ENCODE results near the gene RNLS.

- TF ChIP-seq CTCF (IDR thresholded peaks at IDR 0.05) (no peak), NFYB (CRISPR knock-in tag; conservative IDR thresholded peaks at IDR 0.05; ENCODE audit: low read depth) (no peak), ZNF263 (CRISPR knock-in tag; IDR thresholded peaks at IDR 0.05; ENCODE audit: low read depth) (no peak), ATF6 (CRISPR knock-in tag; IDR thresholded peaks at IDR 0.05) (no peak), NR1H2 (CRISPR knock-in tag; IDR thresholded peaks at IDR 0.05) (no peak), MLX (CRISPR knock-in tag; IDR thresholded peaks at IDR 0.05) (no peak), EMX1 (CRISPR knock-in tag; IDR thresholded peaks at IDR 0.05) (no peak)
- TF ChIP-seq, protein P1, sequence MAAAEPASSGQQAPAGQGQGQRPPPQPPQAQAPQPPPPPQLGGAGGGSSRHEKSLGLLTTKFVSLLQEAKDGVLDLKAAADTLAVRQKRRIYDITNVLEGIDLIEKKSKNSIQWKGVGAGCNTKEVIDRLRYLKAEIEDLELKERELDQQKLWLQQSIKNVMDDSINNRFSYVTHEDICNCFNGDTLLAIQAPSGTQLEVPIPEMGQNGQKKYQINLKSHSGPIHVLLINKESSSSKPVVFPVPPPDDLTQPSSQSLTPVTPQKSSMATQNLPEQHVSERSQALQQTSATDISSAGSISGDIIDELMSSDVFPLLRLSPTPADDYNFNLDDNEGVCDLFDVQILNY (CRISPR knock-in tag; IDR thresholded peaks at IDR 0.05) = no peak
- TF ChIP-seq, protein P2, sequence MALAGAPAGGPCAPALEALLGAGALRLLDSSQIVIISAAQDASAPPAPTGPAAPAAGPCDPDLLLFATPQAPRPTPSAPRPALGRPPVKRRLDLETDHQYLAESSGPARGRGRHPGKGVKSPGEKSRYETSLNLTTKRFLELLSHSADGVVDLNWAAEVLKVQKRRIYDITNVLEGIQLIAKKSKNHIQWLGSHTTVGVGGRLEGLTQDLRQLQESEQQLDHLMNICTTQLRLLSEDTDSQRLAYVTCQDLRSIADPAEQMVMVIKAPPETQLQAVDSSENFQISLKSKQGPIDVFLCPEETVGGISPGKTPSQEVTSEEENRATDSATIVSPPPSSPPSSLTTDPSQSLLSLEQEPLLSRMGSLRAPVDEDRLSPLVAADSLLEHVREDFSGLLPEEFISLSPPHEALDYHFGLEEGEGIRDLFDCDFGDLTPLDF (CRISPR knock-in tag; IDR thresholded peaks at IDR 0.05) = no peak
- TF ChIP-seq, protein P3, sequence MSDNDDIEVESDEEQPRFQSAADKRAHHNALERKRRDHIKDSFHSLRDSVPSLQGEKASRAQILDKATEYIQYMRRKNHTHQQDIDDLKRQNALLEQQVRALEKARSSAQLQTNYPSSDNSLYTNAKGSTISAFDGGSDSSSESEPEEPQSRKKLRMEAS (CRISPR knock-in tag; IDR thresholded peaks at IDR 0.05) = no peak
These were observed 208.5 kb downstream of the RNLS start for GRCh38 chr10:88374392-88375175.

Measured in WTC11 (cell line).